Fibroblast of lung (primary cell): ENCODE results near the gene ADAM10. TPM values are rescaled to one million over a fixed set of nuclear protein-coding genes. Genes with fewer than 3 reads are reported as not detected.
A peak's percentile ranks its signal among the peaks of the same experiment; 100 is the strongest.

ENCODE experiments used
- DNase-seq, 2 donors: peaks; one replicate each; pipeline versions ENCODE4 v3.0.0 to v3.0.0-alpha.2; 2010; ENCODE audit warnings: low read depth in 2 of 2
- H2AFZ ChIP-seq: 2 replicates; pipeline ENCODE4 v1.5.1; 2012; ENCODE audit warnings: low read length, control low read depth, inconsistent platforms
- H3K27ac ChIP-seq: 2 replicates; pipeline ENCODE4 v1.5.1; 2011; ENCODE audit warnings: low read length, control low read depth; ENCODE audit not compliant: insufficient read depth
- H3K27me3 ChIP-seq: 2 replicates; pipeline ENCODE4 v1.5.1; 2011; ENCODE audit warnings: mild to moderate bottlenecking, low read length; ENCODE audit not compliant: control insufficient read depth, insufficient read depth
- H3K36me3 ChIP-seq: 2 replicates; pipeline ENCODE4 v1.5.1; 2011; ENCODE audit warnings: low read length; ENCODE audit not compliant: control insufficient read depth, insufficient read depth
- H3K4me1 ChIP-seq: 2 replicates; pipeline ENCODE4 v1.5.1; 2011; ENCODE audit warnings: low read length; ENCODE audit not compliant: control insufficient read depth, insufficient read depth; ENCODE audit errors: extremely low read depth
- H3K4me2 ChIP-seq: 2 replicates; pipeline ENCODE4 v1.5.1; 2011; ENCODE audit warnings: low read length, control low read depth; ENCODE audit not compliant: insufficient read depth; ENCODE audit errors: extremely low read depth
- H3K4me3 ChIP-seq, 4 experiments: fragments of 200-600 bp in 1 of 4; sonication (generic) in 1 of 4; replicated peaks in 1 of 4; 2 replicates each; pipeline ENCODE4 v1.5.1; 2011 to 2016; ENCODE audit warnings: low read length in 4 of 4, low read depth in 3 of 4, mild to moderate bottlenecking in 3 of 4, control low read depth in 2 of 4, inconsistent platforms in 1 of 4, mixed read lengths in 1 of 4; ENCODE audit not compliant: insufficient read depth in 1 of 4; ENCODE audit errors: control extremely low read depth in 1 of 4
- H3K79me2 ChIP-seq: 2 replicates; pipeline ENCODE4 v1.5.1; 2012; ENCODE audit warnings: mild to moderate bottlenecking, low read length, inconsistent platforms; ENCODE audit not compliant: control insufficient read depth, insufficient read depth
- H3K9ac ChIP-seq: 2 replicates; pipeline ENCODE4 v1.5.1; 2011; ENCODE audit warnings: mild to moderate bottlenecking, low read length, control low read depth; ENCODE audit not compliant: insufficient read depth
- H3K9me3 ChIP-seq: 2 replicates; pipeline ENCODE4 v1.5.1; 2012; ENCODE audit warnings: low read depth, low read length; ENCODE audit not compliant: control insufficient read depth, insufficient read depth
- H4K20me1 ChIP-seq: 2 replicates; pipeline ENCODE4 v1.5.1; 2011; ENCODE audit warnings: low read length; ENCODE audit not compliant: control insufficient read depth, insufficient read depth; ENCODE audit errors: extremely low read depth
- EZH2 ChIP-seq: IDR thresholded peaks from 2 replicates; pipeline ENCODE4 v1.5.1; 2012; ENCODE audit warnings: low read length, control low read depth, mild to moderate bottlenecking; ENCODE audit errors: missing control alignments
- polyA plus RNA-seq, 2 donors: library from polyadenylated mRNA; depleted of rRNA in 1 of 2; stranded (reverse) in 1 of 2; unstranded in 1 of 2; fragments of >200 nt; gene quantifications; 2 replicates each; pipeline ENCODE4 v1.2.1, GENCODE V29; 2011 to 2012; ENCODE audit warnings: missing spikeins in 1 of 2
- total RNA-seq: library from RNA; depleted of rRNA; stranded (reverse); fragments of >200 nt; gene quantifications from 2 replicates; pipeline ENCODE4 v1.2.1, GENCODE V29; 2014
- TF ChIP-seq, protein P1 (sequence below), 2 donors: IDR thresholded peaks in 1 of 2; conservative IDR thresholded peaks in 1 of 2; 1 replicate in 1 of 2; 2 replicates in 1 of 2; pipeline ENCODE4 v1.5.1; 2011 to 2012; ENCODE audit warnings: low read length in 2 of 2, control low read depth in 1 of 2, inconsistent platforms in 1 of 2, low read depth in 1 of 2, mild to moderate bottlenecking in 1 of 2

ADAM10 gene
- total and polyA plus RNA-seq, 2 donors (not counting 1 experiment from before 2014, with no cell fraction given): 224 to 318 TPM

- no peaks in the 10 kb centered on the region for H3K79me2 ChIP-seq
- H3K27me3 ChIP-seq: no peaks in the 10 kb centered on the region
- no peaks in the 10 kb centered on the region for H3K9me3 ChIP-seq
- DNase-seq: peak in 1 of 2 donors; percentile 79
- no peak overlapping the region for H2AFZ ChIP-seq
- no peak overlapping the region for H3K27ac ChIP-seq
- H3K9ac ChIP-seq: no peak overlapping the region
- H3K4me3 ChIP-seq: no peak overlapping the region
- H4K20me1 ChIP-seq: no peaks in the 10 kb centered on the region
- H3K4me2 ChIP-seq: no peak overlapping the region
- TF ChIP-seq, protein P1, sequence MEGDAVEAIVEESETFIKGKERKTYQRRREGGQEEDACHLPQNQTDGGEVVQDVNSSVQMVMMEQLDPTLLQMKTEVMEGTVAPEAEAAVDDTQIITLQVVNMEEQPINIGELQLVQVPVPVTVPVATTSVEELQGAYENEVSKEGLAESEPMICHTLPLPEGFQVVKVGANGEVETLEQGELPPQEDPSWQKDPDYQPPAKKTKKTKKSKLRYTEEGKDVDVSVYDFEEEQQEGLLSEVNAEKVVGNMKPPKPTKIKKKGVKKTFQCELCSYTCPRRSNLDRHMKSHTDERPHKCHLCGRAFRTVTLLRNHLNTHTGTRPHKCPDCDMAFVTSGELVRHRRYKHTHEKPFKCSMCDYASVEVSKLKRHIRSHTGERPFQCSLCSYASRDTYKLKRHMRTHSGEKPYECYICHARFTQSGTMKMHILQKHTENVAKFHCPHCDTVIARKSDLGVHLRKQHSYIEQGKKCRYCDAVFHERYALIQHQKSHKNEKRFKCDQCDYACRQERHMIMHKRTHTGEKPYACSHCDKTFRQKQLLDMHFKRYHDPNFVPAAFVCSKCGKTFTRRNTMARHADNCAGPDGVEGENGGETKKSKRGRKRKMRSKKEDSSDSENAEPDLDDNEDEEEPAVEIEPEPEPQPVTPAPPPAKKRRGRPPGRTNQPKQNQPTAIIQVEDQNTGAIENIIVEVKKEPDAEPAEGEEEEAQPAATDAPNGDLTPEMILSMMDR (conservative IDR thresholded peaks at IDR 0.05 in 1 of 2, IDR thresholded peaks at IDR 0.05 in 1 of 2; ENCODE audit: low read depth in 1 of 2, low read length in 2 of 2): no peak
- no peak for TF ChIP-seq EZH2
- no peaks in the 10 kb centered on the region for H3K4me1 ChIP-seq
- no peaks in the 10 kb centered on the region for H3K36me3 ChIP-seq
These were observed 44.4 kb upstream of the ADAM10 start for GRCh38 chr15:58793862-58794261.

DNA sequence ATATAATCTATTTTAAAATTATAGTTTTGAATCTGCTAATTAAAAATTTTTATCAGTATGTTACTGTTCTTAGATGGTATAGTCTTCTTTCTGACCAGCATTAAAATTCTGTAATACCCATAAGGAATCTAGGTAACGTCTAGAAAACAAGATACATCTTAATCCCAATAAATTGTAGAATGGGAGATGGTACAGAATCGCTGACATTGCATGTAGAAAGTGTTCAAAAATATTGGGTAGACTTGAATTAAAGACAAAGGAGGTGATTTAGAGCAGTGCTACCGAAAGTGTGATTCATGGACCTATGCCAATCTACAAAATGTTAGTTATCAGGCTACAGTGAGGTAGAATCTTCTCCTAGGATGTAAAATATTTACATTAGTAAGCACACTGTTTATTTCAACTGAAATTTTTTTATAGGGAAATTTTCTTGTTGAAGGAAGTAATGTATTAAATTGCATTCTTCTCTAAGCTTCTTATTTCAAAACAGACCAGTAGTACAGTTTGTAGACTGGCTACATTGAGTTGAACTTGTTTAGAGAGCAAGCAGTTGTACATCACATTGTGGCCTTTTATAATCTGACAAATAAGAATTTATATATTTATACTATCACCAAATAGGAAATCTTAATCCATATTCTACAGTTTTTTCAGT is 38.7 kb upstream of the ADAM10 start:
- Histone ChIP-seq H3K9ac (no peak overlapping the region), H3K4me1 (no peaks in the 10 kb centered on the region), H3K4me2 (no peak overlapping the region), H3K4me3 (no peak overlapping the region), H3K79me2 (peaks cover 3% of the 10 kb centered on the region), H3K27ac (no peak overlapping the region), H3K36me3 (peaks cover 2% of the 10 kb centered on the region), H3K27me3 (no peaks in the 10 kb centered on the region), H4K20me1 (no peaks in the 10 kb centered on the region), H2AFZ (no peak overlapping the region), H3K9me3 (no peaks in the 10 kb centered on the region)
- TF ChIP-seq, protein P1 (conservative IDR thresholded peaks at IDR 0.05 in 1 of 2, IDR thresholded peaks at IDR 0.05 in 1 of 2; ENCODE audit: low read depth in 1 of 2, low read length in 2 of 2): no peak
- TF ChIP-seq EZH2: no peak
- DNase-seq: no peak

DNA sequence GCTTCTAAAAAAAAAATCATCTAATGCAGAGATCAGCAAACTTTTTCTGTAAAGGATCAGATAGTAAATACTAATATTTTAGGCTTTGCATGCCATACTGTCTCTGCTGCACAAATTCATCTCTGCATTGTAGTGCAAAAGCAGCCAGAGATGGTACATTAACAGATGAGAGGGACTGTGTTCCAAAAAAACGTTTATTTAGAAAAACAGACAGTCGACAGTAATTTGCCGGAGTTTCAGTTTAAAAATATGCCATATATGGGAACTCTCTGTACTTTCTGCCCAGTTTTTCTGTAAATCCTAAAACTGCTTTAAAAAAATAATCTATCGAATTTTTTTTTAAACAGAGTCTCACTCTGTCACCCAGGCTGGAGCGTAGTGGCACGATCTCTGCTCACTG is 35.8 kb upstream of the ADAM10 start:
- no peaks in the 10 kb centered on the region for H3K4me1 ChIP-seq
- no peak overlapping the region for H3K9ac ChIP-seq
- H3K27me3 ChIP-seq: no peaks in the 10 kb centered on the region
- H3K4me2 ChIP-seq: no peak overlapping the region
- TF ChIP-seq, protein P1 (conservative IDR thresholded peaks at IDR 0.05 in 1 of 2, IDR thresholded peaks at IDR 0.05 in 1 of 2; ENCODE audit: low read depth in 1 of 2, low read length in 2 of 2): no peak
- no peak for TF ChIP-seq EZH2
- H3K79me2 ChIP-seq: peaks cover 3% of the 10 kb centered on the region
- peak overlapping the region in 2 of 4 experiments; percentile 13 to 37 for H3K4me3 ChIP-seq
- H3K9me3 ChIP-seq: no peaks in the 10 kb centered on the region
- H3K36me3 ChIP-seq: peaks cover 2% of the 10 kb centered on the region
- no peak overlapping the region for H2AFZ ChIP-seq
- no peaks in the 10 kb centered on the region for H4K20me1 ChIP-seq
- H3K27ac ChIP-seq: no peak overlapping the region
- peak in 1 of 2 donors; percentile 40 for DNase-seq
